Adrenal gland (tissue), 12 donors: ENCODE measurements around the gene MACROD2. TPM values are rescaled to one million over a fixed set of nuclear protein-coding genes. Genes with fewer than 3 reads are reported as not detected.

Experiments
- DNase-seq, 7 donors: peaks; one replicate each; pipeline ENCODE4 v3.0.0-alpha.2; 2019 to 2020
- H3K27ac ChIP-seq, 5 donors: fragments of 200-600 bp; sonication (generic) in 4 of 5; 1 replicate in 3 of 5; 2 replicates in 2 of 5; pipeline versions ENCODE4 v1.5.1 to v1.8.0; 2016 to 2020; ENCODE audit warnings: mild to moderate bottlenecking in 1 of 5
- H3K27me3 ChIP-seq: fragments of 200-600 bp; 2 replicates; pipeline ENCODE4 v1.8.0; 2021
- H3K36me3 ChIP-seq, 2 donors: fragments of 200-600 bp; replicated peaks in 1 of 2; 1 replicate in 1 of 2; 2 replicates in 1 of 2; pipeline versions ENCODE4 v1.5.1 to v1.8.0; 2018 to 2022
- H3K4me1 ChIP-seq, 2 donors: fragments of 200-600 bp; replicated peaks in 1 of 2; 1 replicate in 1 of 2; 2 replicates in 1 of 2; pipeline versions ENCODE4 v1.5.1 to v1.8.0; 2018 to 2021
- H3K4me3 ChIP-seq, 4 donors: fragments of 200-600 bp; sonication (generic) in 3 of 4; one replicate each; pipeline ENCODE4 v1.5.1; 2016 to 2018
- H3K9me3 ChIP-seq, 3 donors: fragments of 200-600 bp; sonication (generic) in 1 of 3; replicated peaks in 1 of 3; 1 replicate in 2 of 3; 2 replicates in 1 of 3; pipeline versions ENCODE4 v1.5.1 to v1.8.0; 2016 to 2021
- CTCF ChIP-seq, 6 experiments: fragments of 450-650 bp in 4 of 6; fragments of 200-600 bp in 2 of 6; sonication (generic) in 1 of 6; IDR thresholded peaks; 1 replicate in 5 of 6; 2 replicates in 1 of 6; pipeline versions ENCODE4 v1.5.1 to v1.8.0; 2016 to 2021; ENCODE audit warnings: antibody characterized with exemption in 6 of 6, mild to moderate bottlenecking in 2 of 6, moderate library complexity in 1 of 6
- POLR2A ChIP-seq, 2 donors: fragments of 450-650 bp; IDR thresholded peaks; one replicate each; pipeline ENCODE4 v1.6.1; 2017; ENCODE audit warnings: antibody characterized with exemption in 2 of 2, mild to moderate bottlenecking in 2 of 2, moderate library complexity in 1 of 2
- WGBS, 4 donors: extraction: QIAGEN DNeasy Blood & Tissue Kit in 2 of 4; methylation state at CpG; one replicate each; pipeline versions ENCODE4 v1.1.5 to v1.1.7; 2013 to 2017; 5-methylcytosine and 5-hydroxymethylcytosine counted together
- intact Hi-C, 2 donors: fragments of 100-400 bp; cut with DNase I; formaldehyde crosslinking; loops; one replicate each; pipeline versions ENCODE4 v1.14.1 to v1.15.0; 2022 to 2023
- polyA plus RNA-seq, 3 donors: library from polyadenylated mRNA; stranded (reverse); fragments of 200-250 nt in 2 of 3; fragments of 350-450 nt in 1 of 3; fragmentation: Illumina TruSeq in 1 of 3; extraction: RNeasy Lipid Tissue Mini Kit (QIAGEN cat#74804) in 1 of 3; gene quantifications; one replicate each; pipeline ENCODE4 v1.2.3, GENCODE V29; 2013 to 2014
- total RNA-seq, 9 donors: library from RNA; depleted of rRNA in 4 of 9; stranded (reverse); fragments of >200 nt in 4 of 9; fragments of 120-200 nt in 1 of 9; fragmentation: NEBNext Ultra II Directional in 1 of 9; extraction: Animal tissue kit (Norgen Biotek cat#: 25700) in 1 of 9; gene quantifications; one replicate each; pipeline versions ENCODE4 v1.1.0 to v1.2.4, GENCODE V29; 2013 to 2023
- donor health status: healthy with polysubstance abuse.
- donor health status: Bipolar disorder and iron deficiency.
- donor health status: DM: yes; HTN: yes; CAD: no.
- donor health status: DM: no; HTN: no; CAD: no.
- donor health status: DM: no; HTN: no; CAD: no.
- donor health status: DM: yes; HTN: yes; CAD: no.

The MACROD2 gene
- total and polyA plus RNA-seq, 12 donors, result 1.1 to 21.2 (median 6.4) TPM

GRCh38 chr20:15865553-15865952 lies 1870.2 kb downstream of the MACROD2 start:
- no peak overlapping the region for H3K4me3 ChIP-seq
- H3K36me3 ChIP-seq, result no peaks in the 10 kb centered on the region
- no peak for DNase-seq
- H3K27me3 ChIP-seq, result no peaks in the 10 kb centered on the region
- no peak overlapping the region for H3K27ac ChIP-seq
- WGBS, 4 donors, result 86 to 94% (median 88%) methylated on average over 2 of the region's 2 CpGs
- intact Hi-C loops, result no loop called here
- H3K9me3 ChIP-seq, result no peaks in the 10 kb centered on the region
- H3K4me1 ChIP-seq, result peaks cover 0 to 3% of the 10 kb centered on the region in 2 donors
- no peak for TF ChIP-seq CTCF (IDR thresholded peaks at IDR 0.05)
- no peak for TF ChIP-seq POLR2A (IDR thresholded peaks at IDR 0.05)

GRCh38 chr20:15866916-15867730 lies 1871.8 kb downstream of the MACROD2 start:
- no peak overlapping the region for H3K27ac ChIP-seq
- WGBS, 4 donors, result 65 to 75% (median 72%) methylated on average over 5 of the region's 5 CpGs
- H3K4me1 ChIP-seq, result peaks cover 0 to 3% of the 10 kb centered on the region in 2 donors
- no peak overlapping the region for H3K4me3 ChIP-seq
- TF ChIP-seq CTCF (IDR thresholded peaks at IDR 0.05) (no peak), POLR2A (IDR thresholded peaks at IDR 0.05) (no peak)
- no peaks in the 10 kb centered on the region for H3K27me3 ChIP-seq
- H3K9me3 ChIP-seq, result no peaks in the 10 kb centered on the region
- H3K36me3 ChIP-seq, result no peaks in the 10 kb centered on the region
- peak in 1 of 7 donors; percentile 22 for DNase-seq
- intact Hi-C loops, result no loop called here

GRCh38 chr20:15867899-15868298 lies 1872.6 kb downstream of the MACROD2 start:
- WGBS, 4 donors, result 96 to 97% (median 96%) methylated on average over 4 of the region's 4 CpGs
- H3K27ac ChIP-seq, result no peak overlapping the region
- TF ChIP-seq POLR2A (IDR thresholded peaks at IDR 0.05) (no peak), CTCF (IDR thresholded peaks at IDR 0.05) (no peak)
- no peaks in the 10 kb centered on the region for H3K36me3 ChIP-seq
- peaks cover 0 to 6% (median 0%) of the 10 kb centered on the region in 3 donors for H3K9me3 ChIP-seq
- H3K4me1 ChIP-seq, result peaks cover 0 to 3% of the 10 kb centered on the region in 2 donors
- H3K4me3 ChIP-seq, result no peak overlapping the region
- H3K27me3 ChIP-seq, result no peaks in the 10 kb centered on the region
- no peak for DNase-seq
- intact Hi-C loops, result no loop called here

- DNase-seq, result peak in 1 of 7 donors; percentile 68
- no peaks in the 10 kb centered on the region for H3K4me1 ChIP-seq
- H3K27ac ChIP-seq, result no peak overlapping the region
- no peaks in the 10 kb centered on the region for H3K27me3 ChIP-seq
- peaks cover 0 to 6% (median 0%) of the 10 kb centered on the region in 3 donors for H3K9me3 ChIP-seq
- no peak overlapping the region for H3K4me3 ChIP-seq
- TF ChIP-seq POLR2A (IDR thresholded peaks at IDR 0.05) (no peak), CTCF (IDR thresholded peaks at IDR 0.05) (no peak)
- H3K36me3 ChIP-seq, result no peaks in the 10 kb centered on the region
- 69 to 79% (median 76%) methylated on average over 3 of the region's 3 CpGs for WGBS, 4 donors
- intact Hi-C loops, result no loop called here
Observed at GRCh38 chr20:15875446-15875845, 1880.1 kb downstream of the MACROD2 start.
